Stimulated activated CD8-positive, alpha-beta memory T cell treated with anti-CD3 and anti-CD28 coated beads, Interleukin-15, amount 100 ng/mL, for 24 hours (primary cell): Measurements from ENCODE around the gene TAF4.
"Not testable (repeated sequence)": the region's sequence is repeated elsewhere in the genome, so short reads cannot be mapped to it uniquely, and the experiment has no call there.

Experiments used
- DNase-seq: peaks from one replicate; pipeline ENCODE4 v3.0.0-alpha.2; 2020; ENCODE audit warnings: low read depth

Gene TAF4

DNA sequence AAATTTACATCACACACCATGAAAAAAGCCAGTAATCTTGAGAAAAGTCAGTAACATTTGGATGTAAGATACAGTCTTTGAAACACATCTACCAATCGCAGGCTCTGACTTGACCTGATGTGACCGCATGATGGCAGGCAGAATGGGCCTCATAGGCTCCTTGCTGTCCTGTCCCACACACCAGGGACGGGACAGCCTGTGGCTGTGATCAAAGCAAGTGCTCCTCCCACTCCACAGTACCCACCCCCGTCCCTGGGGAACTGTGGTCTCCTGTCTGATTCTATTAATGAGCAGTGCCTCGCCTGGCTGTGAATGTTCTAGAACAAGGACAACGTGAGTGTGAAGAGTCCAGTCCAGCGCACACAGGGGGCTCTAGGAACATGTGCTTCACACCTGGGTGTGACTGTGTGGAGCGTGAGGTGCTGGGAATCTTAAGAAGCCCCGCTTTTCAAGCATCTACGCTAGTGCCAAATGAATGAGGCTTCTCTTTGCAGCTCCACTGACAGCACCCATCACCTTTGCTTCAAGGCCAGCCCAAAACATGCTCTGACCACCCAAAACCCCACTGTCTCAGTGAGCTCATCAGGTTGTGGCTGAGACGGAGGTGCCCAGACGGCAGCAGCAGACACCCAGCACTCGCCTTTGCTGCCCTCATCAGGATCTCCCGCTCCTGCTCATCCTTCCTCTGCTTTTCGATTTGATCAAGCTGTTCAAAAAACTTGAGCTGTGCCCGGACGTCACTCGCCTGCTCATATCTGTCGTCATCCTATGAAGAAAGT, 67.1 kb downstream of the TAF4 start:
- no peak for DNase-seq

DNA sequence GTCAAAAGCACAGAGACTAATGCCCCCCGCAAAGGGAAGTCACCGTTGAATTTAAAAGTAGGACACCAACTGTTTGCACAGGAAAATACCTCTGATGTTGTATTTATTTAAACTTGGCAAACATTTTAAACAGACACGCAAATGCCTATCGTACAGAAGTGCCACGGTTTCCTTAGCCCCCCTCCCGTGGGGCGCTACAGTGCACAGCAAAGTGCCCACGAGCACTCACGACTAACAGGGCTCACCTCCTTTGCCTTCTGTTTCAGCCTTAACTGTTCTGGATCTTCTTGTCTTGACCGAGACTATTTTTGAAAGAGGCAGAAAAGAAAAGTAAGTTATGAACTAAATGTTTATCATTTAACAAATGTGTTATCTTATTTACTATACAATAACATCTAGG, 67.8 kb downstream of the TAF4 start:
- DNase-seq, result no peak

DNA sequence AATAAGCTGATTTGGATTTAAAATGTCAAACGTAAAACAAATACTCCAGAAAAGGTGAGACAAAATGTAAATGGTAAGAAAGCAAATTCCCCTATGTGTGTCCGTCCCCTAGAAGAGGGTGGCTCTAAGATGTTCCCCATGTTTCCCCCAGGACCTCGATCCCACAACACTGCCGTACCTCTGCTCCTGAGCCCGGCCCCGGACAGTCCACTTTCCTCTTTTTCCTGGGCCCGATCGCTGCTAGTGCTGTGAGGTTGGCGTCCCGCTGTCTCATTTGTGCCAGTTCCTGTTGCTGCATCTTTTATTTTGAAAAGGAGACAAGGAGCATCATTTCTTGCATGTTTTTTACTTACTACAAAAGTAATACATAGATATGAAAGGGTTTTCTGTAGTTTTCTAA, 68.3 kb downstream of the TAF4 start:
- DNase-seq, result no peak

DNA sequence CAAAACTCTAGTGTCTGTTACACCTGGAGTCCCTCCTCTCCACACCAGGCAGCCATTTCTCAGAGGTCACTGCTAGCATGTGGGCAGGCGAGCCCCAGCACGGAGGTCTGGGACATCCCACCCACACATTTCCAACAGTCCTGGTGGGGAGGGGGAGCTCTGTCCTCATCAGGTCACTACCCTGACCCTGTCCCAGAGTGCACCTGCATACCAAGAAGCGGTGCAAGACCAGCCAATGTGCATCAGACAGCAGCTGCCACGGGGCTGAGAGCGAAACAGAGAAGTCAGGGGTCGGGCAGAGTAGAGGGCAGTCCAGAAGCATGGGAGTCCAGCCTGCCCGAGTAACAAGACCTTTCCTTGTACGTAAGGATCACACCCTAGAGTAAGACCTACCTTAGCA, 71.1 kb downstream of the TAF4 start:
- no peak for DNase-seq

DNA sequence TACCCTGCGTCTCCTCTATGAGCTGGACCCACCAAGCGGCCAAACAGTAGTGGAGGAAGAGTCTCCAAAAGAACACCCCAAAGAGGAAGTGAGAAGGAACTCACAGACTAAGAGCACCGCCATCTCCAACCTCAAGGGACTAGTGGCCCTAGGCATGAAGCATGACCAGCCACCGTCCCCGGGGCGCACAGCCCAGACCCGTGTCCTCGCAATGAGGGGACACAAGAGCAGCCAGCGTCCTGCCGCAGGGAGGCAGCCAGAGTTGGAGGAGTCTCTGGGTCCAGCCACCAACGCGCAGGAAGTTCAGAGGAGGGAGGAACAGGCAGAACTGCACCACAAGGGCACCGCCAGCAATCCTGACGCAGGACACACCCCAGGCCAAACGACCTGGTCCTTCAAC, 72.6 kb downstream of the TAF4 start:
- DNase-seq, result no peak

DNA sequence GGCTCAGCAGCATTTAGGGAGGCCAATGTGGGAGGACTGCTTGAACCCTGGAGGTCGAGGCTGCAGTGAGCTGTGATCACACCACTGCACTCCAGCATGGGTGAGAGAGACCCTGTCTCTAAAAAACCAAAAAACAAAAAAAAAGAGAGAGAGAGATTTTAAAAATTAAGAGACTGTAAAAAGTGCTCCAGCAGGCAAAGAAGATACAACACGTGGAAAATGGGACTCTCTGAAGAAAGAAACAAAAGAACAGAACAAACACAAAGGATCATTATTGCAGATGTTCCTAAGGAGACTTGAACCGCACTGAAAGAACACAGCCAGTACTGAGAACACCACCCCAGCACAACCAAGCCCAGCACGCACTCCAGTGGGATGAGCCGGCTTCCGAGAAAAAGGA, 74.2 kb downstream of the TAF4 start:
- DNase-seq, result no peak

DNA sequence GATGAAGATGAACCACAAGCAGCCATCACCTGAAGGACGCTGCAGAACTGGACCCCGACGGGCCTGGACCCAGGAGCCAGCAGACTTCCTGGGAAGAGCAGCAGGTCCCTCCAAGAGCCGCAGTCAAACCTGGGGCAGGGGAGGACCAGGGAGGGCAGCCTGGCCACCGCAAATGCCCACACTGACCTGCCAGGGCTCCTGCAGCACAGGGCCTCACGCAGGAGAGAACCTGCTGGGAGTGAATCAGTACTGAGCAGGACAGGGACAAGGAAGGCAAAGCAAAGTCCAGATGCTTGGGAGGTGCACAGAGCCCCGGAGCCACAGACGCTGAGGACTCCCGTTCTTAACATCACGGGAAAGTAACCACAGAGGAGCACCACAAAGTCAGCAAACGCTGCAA, 75.2 kb downstream of the TAF4 start:
- DNase-seq, result no peak

DNA sequence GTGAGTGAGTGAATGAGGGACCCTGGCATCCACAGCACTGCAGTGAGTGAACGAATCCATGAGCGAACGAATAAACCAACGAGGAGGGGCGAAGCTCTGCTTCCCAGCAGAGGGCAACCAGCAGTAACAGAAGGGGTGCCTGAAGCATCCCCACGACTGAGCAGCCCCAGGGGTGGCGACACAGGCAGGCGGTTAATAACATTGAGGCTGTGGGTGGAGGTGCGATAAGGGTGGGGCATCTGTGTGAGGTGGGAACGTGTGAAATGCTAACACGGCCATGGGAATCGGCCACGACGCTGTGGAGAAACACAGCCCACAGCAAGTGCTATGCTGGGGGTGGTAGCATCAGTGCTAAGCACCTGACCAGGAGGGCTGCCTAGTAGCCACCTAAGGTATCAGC, 75.9 kb downstream of the TAF4 start:
- no peak for DNase-seq

DNA sequence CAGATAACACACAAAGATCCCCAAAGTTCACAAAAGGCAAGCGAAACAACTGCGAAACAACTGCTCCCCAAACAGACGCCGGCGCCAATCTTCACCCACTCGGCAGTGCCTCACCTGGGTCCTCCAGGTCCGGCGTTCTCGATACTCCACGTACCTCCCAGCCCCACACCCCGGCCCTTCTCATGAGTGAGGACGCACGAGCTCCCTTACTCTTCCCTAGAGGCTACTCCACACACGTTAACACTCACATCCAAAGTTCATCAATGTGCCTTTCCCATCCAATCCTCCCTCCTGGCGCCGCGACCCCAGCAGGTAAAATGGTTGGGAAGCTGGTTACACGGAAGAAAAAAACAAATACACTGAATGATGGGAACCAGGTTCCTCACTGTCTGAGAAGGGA, 77.0 kb downstream of the TAF4 start:
- DNase-seq, result no peak

DNA sequence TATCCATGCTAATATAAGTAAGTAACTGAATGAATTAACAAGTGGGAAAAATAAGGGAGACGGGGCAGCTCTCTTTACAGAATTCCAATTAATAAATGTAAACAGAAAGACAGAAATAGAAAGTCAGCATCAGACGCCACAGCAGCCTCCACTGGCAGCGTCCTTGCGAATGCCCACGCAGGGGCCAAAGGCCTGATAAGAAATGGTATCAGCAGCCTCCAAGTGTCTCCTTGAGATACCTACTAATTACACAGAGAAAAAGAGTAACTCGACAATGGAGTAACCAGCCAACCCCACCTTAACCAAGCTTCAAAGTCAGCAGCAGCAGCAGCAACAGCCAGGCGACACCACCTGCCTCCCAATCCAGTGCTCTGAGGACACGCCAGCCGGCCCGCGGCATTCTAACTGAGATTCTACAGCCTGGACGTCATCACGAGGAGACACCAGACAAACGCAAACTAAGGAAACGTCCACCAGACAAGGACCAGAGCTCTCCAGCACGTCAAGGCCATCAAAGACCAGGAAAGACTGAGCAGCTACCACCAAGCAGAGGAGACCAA, 78.8 kb downstream of the TAF4 start:
- no peak for DNase-seq

DNA sequence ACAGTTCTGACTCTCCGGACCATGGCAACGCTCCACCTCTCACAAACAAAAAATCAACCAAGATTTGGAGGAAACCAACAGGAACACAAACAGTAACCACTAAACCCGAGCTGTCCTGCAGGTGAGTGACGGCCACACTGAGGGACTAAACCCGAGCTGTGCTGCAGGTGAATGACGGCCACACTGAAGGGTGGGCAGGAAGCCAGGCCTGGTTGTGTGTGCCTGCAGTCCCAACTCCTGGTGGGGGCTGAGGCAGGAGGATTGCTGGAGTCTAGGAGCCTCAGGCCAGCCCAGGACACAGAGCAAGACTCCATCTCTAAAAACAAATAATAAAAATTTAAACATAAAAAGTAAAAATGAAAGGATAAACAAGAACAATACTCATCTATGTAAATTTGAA, 80.6 kb downstream of the TAF4 start:
- DNase-seq, result no peak

DNA sequence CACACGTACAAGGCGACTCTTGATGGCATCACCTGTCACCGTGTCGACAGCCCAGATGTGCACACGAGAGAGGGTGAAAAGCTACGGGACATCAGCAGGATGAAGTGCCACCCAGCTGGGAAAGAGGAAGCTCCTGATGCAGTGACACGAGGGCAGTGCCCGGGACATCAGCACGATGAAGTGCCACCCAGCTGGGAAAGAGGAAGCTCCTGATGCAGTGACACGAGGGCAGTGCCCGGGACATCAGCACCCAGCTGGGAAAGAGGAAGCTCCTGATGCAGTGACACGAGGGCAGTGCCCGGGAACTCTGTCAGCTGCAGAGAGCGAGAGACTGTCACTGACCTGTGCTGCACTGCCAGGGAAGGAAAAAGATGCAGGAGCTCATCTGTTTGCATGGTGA, 81.2 kb downstream of the TAF4 start:
- not testable (repeated sequence) for DNase-seq

DNA sequence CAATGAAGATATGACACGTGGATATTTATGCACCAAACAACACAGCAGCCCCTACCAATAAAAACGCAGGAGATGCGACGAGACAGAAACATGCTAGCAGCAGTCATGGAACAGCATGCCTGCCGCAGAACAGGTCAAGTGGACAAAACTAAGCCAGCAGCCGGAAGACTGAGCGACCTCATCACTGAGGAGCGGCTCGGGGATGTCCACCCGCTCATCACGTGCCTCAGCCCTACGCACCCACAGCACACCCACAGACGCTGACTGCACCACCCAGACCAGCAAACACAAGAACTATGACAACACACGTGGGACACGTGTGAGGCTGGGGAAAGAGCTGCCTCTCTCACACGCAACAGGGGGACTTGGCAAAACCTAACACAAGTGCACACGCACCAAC, 81.7 kb downstream of the TAF4 start:
- DNase-seq, result no peak

DNA sequence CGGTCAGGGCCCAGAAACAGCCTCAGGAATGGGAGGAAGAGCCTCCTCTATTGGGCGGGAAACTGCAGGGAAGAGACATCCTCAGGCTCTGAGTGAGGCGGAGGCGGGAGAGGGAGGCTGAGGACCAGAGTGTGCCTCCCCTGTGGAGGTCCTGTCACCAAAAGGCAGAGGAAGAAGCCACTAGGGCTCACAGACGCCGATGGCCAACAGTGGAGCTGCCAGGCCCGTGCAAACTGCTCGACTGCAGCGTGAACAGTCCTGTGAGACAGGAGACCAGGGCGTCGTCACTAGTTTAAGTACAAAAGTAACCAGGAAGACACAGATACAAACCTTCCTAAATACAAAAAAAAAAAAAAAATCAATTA, 82.7 kb downstream of the TAF4 start:
- DNase-seq, result no peak

DNA sequence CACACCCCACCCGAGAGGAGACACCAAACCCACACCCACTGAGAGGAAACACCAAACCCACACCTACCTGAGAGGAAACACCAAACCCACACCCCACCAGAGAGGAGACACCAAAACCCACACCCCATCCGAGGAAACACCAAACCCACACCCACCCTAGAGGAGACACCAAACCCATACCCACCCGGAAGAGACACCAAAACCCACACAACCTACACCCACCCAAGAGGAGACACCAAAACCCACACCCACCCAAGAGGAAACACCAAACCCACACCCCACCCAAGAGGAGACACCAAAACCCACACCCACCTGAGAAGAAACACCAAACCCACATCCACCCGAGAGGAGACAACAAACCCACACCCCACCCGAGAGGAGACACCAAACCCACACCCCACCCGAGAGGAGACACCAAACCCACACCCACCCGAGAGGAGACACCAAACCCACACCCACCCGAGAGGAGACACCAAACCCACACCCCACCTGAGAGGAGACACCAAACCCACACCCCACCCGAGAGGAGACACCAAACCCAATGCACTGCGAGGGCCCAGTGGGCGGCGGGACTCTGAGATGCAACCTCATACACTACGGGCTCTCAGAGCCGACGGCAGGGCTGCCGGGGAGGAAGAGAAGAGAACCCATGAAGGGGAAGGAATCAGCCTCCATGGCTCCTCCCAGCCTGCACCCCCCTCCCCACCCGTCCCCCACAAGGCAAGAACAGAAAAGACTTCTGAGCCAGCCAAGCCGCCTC, 83.3 kb downstream of the TAF4 start:
- no peak for DNase-seq

DNA sequence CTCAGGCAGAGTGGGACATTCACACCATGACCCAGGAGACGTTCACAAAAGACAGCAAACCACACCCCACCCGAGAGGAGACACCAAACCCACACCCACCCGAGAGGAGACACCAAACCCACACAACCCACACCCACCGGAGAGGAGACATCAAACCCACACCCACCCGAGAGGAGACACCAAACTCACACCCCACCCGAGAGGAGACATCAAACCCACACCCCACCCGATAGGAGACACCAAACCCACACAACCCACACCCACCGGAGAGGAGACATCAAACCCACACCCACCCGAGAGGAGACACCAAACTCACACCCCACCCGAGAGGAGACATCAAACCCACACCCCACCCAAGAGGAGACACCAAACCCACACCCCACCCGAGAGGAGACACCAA, 84.0 kb downstream of the TAF4 start:
- not testable (repeated sequence) for DNase-seq

DNA sequence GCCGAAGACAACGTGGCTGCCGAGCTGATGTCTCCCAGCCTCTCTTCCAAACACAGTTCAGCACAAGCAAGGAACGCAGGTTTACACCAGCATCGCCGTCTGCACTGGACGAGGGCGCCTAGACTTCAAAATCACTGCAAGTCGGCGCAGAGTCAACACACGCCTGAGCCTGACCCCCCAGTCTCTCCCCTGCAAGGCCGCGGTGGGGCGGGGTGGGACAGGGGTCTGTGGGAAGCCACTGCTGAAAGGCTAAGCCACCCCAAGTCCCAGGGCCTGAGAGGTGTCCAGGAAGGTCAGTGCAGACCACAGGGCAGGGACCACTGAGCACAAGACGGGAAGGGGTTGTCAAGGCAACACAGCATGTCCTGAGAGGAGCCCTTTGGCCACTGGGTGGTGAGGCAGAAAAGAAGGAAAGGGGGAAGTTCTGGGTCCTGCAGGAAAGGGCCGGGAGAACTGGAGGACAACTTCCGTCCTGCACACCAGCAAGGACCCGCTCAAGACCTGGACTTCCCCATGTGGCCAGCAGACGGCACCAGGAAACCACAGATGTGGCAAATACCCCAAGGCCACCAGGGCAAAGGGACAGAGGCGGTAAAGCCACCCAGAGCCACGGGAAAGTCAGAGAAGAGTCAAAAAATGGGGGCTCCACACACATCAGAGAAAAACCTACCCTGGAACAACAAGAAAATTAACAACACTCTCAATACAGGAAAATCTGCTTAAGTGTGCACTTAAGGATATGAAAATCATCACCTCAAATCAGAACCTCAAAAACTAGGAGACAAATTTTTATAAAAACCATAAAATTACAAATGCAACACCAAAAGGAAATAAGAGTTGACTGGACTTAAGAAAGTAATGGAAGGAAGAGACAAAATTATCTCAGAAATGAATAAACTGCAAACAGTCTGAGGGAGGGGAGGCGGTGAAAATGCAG, 84.8 kb downstream of the TAF4 start:
- no peak for DNase-seq

DNA sequence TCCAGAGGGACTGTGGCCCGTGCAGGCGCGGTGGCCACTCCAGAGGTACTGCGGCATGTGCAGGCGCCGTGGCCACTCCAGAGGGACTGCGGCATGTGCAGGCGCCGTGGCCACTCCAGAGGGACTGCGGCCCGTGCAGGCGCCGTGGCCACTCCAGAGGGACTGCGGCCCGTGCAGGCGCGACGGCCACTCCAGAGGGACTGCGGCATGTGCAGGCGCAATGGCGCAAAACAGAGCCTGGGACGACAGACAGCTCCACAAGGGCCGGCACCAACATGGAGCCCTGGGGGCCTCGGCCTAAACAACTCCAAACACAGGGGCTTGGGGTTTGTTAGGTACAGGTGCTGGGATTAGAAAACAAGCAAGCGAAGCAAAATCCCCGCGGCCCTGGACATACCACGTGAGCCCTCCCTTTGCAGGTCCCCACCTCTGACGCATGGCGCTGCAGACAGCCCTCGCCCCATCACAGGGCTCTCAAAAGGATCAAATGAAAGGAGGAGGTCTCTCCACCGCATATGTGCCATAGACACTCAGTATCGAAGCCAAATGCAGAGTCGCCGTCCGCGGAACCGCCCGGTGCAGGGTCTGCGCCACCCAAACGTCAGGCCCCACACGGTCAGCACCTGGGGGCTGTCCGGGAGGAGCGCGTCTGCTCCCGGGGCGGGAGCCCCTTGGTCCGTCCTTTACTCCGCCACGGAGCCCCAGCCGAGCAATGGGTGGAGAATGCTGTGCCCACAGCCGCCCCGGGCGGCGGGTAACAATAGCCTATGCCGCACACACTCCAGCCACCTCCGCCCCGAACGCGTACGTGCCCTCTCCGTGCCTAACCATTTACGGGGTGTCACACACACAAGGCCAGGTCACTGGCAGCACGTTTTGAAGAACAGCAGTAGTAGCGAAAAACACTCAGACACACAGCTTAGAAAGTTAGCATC, 85.7 kb downstream of the TAF4 start:
- no peak for DNase-seq

DNA sequence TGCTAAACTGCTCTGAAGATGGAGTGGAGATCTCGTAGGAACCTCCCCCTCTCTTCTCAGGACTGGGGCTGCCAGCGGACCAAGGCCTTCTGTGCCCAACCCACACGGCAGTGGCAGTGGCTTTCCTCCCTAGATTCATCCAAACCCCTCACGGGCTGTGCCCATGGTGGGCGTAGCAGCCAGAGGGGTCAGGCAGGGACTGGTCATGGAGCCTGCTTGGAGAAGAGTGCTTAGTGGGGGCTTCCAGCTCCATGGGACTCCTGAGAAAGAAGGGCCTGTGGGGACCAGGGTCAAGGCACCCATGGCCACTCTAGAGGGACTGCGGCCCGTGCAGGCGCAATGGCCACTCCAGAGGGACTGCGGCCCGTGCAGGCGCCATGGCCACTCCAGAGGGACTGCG, 86.6 kb downstream of the TAF4 start:
- DNase-seq, result no peak

DNA sequence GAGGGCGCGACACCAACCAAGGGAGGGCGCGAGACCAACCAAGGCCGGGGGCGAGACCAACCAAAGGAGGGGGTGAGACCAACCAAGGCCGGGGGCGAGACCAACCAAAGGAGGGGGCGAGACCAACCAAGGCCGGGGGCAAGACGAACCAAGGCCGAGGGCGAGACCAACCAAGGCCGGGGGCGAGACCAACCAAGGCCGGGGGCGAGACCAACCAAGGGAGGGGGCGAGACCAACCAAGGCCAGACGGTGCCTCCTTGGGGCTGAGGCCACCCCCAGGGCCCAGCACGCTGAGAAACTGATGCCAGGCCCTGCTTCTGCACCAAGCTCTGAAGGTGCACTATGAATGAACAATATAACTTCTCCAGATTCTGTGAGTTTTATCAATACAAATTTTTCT, 87.2 kb downstream of the TAF4 start:
- no peak for DNase-seq

DNA sequence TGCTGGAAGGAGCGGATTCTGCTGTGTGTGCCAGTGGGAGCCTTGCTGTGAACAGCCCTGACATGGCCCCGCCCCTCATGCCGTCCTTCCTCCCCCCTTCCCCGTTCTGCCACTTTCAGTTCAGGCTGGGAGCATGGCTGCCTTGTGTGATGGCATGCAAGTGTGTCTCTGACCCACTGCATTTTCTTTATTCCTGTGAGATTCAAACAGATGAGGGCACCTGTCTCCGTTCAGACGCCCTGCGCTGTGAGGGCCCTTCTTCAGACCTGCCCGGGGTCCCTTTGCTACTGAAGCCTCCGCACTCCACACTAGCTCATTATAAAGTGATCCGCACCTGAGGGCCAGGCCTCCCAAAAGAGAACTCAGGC, 88.3 kb downstream of the TAF4 start:
- DNase-seq, result no peak
